IPS-20b (cell line): Measurements from ENCODE around the gene CDKN1A.
"Not testable (repeated sequence)": the region's sequence is repeated elsewhere in the genome, so short reads cannot be mapped to it uniquely, and the experiment has no call there.

Source experiments
- H3K27ac ChIP-seq: one replicate; pipeline ENCODE4 v1.5.1; 2013; ENCODE audit warnings: low read length
- H3K27me3 ChIP-seq: 2 replicates; pipeline ENCODE4 v1.6.1; 2013; ENCODE audit warnings: mild to moderate bottlenecking, low read length, inconsistent platforms; ENCODE audit not compliant: insufficient read depth
- H3K36me3 ChIP-seq: 2 replicates; pipeline ENCODE4 v1.6.1; 2013; ENCODE audit warnings: low read depth, mild to moderate bottlenecking, inconsistent platforms, low read length, moderate library complexity; ENCODE audit not compliant: insufficient read depth
- H3K4me1 ChIP-seq: 2 replicates; pipeline ENCODE4 v1.6.1; 2013; ENCODE audit warnings: mild to moderate bottlenecking, control low read depth, inconsistent platforms, low read length, moderate library complexity; ENCODE audit not compliant: insufficient read depth
- H3K4me3 ChIP-seq: 2 replicates; pipeline ENCODE4 v1.5.1; 2013; ENCODE audit warnings: mild to moderate bottlenecking, low read length, inconsistent platforms
- H3K9ac ChIP-seq: 2 replicates; pipeline ENCODE4 v1.6.1; 2013; ENCODE audit warnings: low read depth, mild to moderate bottlenecking, inconsistent platforms, low read length, moderate library complexity
- H3K9me3 ChIP-seq: 2 replicates; pipeline ENCODE4 v1.6.1; 2013; ENCODE audit warnings: mild to moderate bottlenecking, low read depth, low read length, inconsistent platforms; ENCODE audit not compliant: insufficient read depth

Gene CDKN1A

GRCh38 chr6:36642913-36643817 is 35.3 kb upstream of the CDKN1A start:
- no peaks in the 10 kb centered on the region for H3K4me1 ChIP-seq
- no peak overlapping the region for H3K9ac ChIP-seq
- H3K27me3 ChIP-seq = no peaks in the 10 kb centered on the region
- no peak overlapping the region for H3K27ac ChIP-seq
- H3K9me3 ChIP-seq = no peaks in the 10 kb centered on the region
- H3K4me3 ChIP-seq = no peak overlapping the region
- no peaks in the 10 kb centered on the region for H3K36me3 ChIP-seq

DNA sequence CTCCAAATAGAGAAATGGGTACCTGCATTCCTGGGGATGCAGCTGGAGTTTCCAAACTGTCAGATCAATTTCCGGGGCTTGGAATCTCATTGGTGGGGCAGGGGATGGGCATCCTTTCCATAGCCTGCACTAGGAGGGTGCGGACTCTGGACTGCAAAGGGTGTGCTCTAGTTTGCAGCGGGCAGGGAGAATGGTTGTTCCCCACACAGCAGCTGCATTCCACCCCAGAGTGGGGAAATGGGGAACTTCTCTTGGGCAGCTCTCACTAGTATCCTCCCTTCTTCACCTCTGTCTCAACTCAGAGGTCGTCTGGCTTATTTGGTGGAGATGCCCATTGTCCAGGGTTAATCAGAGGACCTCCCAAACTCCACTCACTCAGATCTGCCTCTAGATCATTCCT is 34.5 kb upstream of the CDKN1A start:
- H3K27me3 ChIP-seq = no peaks in the 10 kb centered on the region
- no peak overlapping the region for H3K27ac ChIP-seq
- H3K4me3 ChIP-seq = no peak overlapping the region
- H3K36me3 ChIP-seq = no peaks in the 10 kb centered on the region
- no peaks in the 10 kb centered on the region for H3K9me3 ChIP-seq
- no peak overlapping the region for H3K9ac ChIP-seq
- H3K4me1 ChIP-seq = no peaks in the 10 kb centered on the region

- Histone ChIP-seq H3K27me3 (no peaks in the 10 kb centered on the region), H3K9me3 (no peaks in the 10 kb centered on the region), H3K4me3 (no peak overlapping the region), H3K4me1 (no peaks in the 10 kb centered on the region), H3K36me3 (no peaks in the 10 kb centered on the region), H3K27ac (no peak overlapping the region), H3K9ac (no peak overlapping the region)
Observed at GRCh38 chr6:36649086-36649485, 29.4 kb upstream of the CDKN1A start.

DNA sequence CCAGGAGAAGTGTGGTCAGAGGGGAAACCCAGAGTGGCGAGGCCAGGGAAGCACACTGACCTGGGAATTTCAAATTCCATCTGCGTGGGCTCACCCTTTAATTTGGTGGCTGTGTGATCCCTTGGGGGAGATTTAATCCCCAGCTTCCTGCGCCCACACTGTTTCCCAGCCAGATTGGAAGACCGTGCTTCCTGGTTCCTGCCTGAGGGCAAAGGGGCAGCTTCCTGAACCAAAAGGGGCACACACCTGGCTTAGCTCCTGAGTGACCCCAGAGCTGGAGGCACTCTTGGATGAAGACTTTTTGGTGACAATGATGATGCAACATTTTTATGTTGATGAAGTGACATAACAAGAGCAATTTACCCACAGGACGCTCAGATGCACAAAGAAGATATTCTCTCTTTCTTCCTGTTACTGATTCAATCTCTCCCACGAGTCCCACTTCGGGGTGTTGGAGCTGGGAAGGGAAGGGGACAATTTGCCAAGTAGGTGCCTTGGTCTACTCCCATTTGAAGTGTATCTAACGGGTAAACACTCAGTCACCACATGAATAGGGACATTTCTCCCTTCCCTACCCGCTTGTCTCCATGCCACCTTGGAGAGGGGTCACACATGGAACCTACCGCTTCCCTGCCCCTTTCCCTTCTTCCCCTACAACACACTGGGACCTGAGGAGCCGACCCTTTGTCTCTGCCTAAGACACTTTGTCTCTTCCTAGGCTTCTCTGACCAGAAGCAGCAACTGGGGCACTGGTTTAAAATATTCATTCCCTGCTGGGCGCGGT is 28.6 kb upstream of the CDKN1A start:
- no peaks in the 10 kb centered on the region for H3K4me1 ChIP-seq
- no peaks in the 10 kb centered on the region for H3K27me3 ChIP-seq
- no peaks in the 10 kb centered on the region for H3K9me3 ChIP-seq
- H3K27ac ChIP-seq = no peak overlapping the region
- H3K36me3 ChIP-seq = no peaks in the 10 kb centered on the region
- H3K4me3 ChIP-seq = no peak overlapping the region
- no peak overlapping the region for H3K9ac ChIP-seq

- Histone ChIP-seq H3K4me3 (no peak overlapping the region), H3K4me1 (no peaks in the 10 kb centered on the region), H3K9ac (no peak overlapping the region), H3K27ac (no peak overlapping the region), H3K27me3 (no peaks in the 10 kb centered on the region), H3K9me3 (no peaks in the 10 kb centered on the region), H3K36me3 (no peaks in the 10 kb centered on the region)
Observed at GRCh38 chr6:36650848-36651478, 27.6 kb upstream of the CDKN1A start.

GRCh38 chr6:36651659-36652379 is 26.7 kb upstream of the CDKN1A start:
- H3K9ac ChIP-seq = no peak overlapping the region
- H3K9me3 ChIP-seq = no peaks in the 10 kb centered on the region
- no peak overlapping the region for H3K27ac ChIP-seq
- H3K36me3 ChIP-seq = no peaks in the 10 kb centered on the region
- H3K27me3 ChIP-seq = no peaks in the 10 kb centered on the region
- no peaks in the 10 kb centered on the region for H3K4me1 ChIP-seq
- no peak overlapping the region for H3K4me3 ChIP-seq

- not testable (repeated sequence) for H3K4me3 ChIP-seq, H3K9me3 ChIP-seq, H3K27me3 ChIP-seq, H3K36me3 ChIP-seq, H3K4me1 ChIP-seq, H3K9ac ChIP-seq, H3K27ac ChIP-seq
Observed at GRCh38 chr6:36654469-36654868, 24.0 kb upstream of the CDKN1A start.

DNA sequence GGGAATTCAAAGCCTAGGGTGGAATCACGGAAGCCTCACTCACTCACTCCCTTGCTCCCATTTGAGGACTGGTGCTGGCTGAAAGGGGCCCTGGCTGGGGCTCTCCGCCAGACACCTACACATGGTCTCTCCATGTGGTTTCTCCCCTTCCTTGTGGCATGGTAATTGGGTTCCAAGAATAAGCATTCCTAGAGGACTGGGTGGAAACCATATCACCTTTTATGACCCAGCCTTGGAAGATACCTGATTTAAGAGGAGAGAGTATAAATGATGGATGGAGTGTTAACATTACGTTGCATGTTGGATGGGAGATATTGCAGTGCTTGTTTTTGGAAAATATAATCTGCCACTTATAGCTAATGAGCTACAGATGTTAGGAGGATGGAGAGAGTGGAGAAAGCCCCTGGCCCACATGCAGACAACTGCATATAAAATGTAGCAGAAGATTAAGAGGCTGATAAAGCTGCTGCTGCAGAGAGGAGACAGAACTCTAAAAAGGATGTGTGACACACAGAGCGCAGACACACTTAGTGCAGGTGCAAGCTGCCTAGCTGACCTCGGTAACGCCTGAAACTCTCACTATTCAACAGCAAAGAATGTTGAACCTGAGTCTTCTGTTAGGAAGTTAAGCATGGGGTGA is 23.3 kb upstream of the CDKN1A start:
- Histone ChIP-seq H3K9me3 (no peaks in the 10 kb centered on the region), H3K4me3 (no peak overlapping the region), H3K36me3 (no peaks in the 10 kb centered on the region), H3K9ac (no peak overlapping the region), H3K27me3 (no peaks in the 10 kb centered on the region), H3K27ac (no peak overlapping the region), H3K4me1 (no peaks in the 10 kb centered on the region)

GRCh38 chr6:36656441-36656840 is 22.1 kb upstream of the CDKN1A start:
- Histone ChIP-seq H3K4me1 (no peaks in the 10 kb centered on the region), H3K4me3 (no peak overlapping the region), H3K27me3 (peaks cover 7% of the 10 kb centered on the region), H3K36me3 (no peaks in the 10 kb centered on the region), H3K9me3 (no peaks in the 10 kb centered on the region), H3K9ac (no peak overlapping the region), H3K27ac (no peak overlapping the region)

- H3K4me3 ChIP-seq = no peak overlapping the region
- no peaks in the 10 kb centered on the region for H3K4me1 ChIP-seq
- no peaks in the 10 kb centered on the region for H3K36me3 ChIP-seq
- no peak overlapping the region for H3K9ac ChIP-seq
- peaks cover 11% of the 10 kb centered on the region for H3K27me3 ChIP-seq
- H3K27ac ChIP-seq = no peak overlapping the region
- H3K9me3 ChIP-seq = no peaks in the 10 kb centered on the region
Observed at GRCh38 chr6:36657271-36657670, 21.2 kb upstream of the CDKN1A start.

GRCh38 chr6:36657942-36658544 is 20.5 kb upstream of the CDKN1A start:
- no peak overlapping the region for H3K9ac ChIP-seq
- no peak overlapping the region for H3K4me3 ChIP-seq
- peaks cover 11% of the 10 kb centered on the region for H3K27me3 ChIP-seq
- no peaks in the 10 kb centered on the region; the same call in 1 of the 2 replicates for H3K4me1 ChIP-seq
- H3K9me3 ChIP-seq = no peaks in the 10 kb centered on the region
- H3K36me3 ChIP-seq = no peaks in the 10 kb centered on the region
- no peak overlapping the region for H3K27ac ChIP-seq
